ENCODE results near the gene KCNMA1.

Gene KCNMA1

DNA sequence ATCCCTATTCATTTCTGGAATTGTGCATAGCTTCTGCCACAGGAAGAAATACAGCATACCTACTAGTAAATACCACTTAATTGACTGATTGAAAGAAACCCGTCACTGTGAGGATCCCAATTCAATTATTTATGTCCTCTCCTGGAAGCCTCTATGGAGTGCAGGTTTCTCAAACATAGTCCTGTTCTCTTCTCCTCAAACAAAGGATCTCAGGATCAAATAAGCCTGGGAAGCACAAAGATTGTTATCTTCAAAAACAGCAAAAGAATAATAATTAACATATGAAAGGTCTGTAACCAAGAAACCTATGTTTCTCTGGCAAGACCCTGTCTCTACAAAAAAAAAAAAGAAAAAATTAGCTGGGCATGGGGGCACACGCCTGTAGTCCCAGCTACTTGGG lies 127.3 kb downstream of the KCNMA1 start:
- H3K4me1 ChIP-seq (ENCODE audit: control insufficient read depth, insufficient read depth, low read length), result peaks cover 58% of the 10 kb centered on the region
- H3K27me3 ChIP-seq (ENCODE audit: control insufficient read depth, insufficient read depth, low read length), result no peaks in the 10 kb centered on the region
- no peak overlapping the region for H3K4me3 ChIP-seq (ENCODE audit: low read length)

DNA sequence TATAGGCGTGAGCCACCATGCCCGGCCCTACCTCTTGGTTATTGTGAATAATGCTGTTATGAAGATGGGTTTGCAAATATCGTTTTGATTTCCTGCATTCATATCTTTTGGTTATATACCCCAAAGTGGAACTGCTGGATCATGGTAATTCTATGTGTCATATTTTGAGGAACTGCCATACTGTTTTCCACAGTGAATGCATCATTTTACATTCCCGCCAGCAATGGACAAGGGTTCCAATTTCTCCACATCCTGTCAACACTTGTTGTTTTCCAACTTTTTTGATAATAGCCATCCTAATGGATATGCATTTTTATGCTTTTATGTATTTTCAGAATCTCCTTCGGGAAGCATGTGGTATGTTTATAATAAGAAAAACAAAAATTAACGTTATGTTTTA lies 128.2 kb downstream of the KCNMA1 start:
- Histone ChIP-seq H3K36me3 (ENCODE audit: insufficient read depth, low read length) (no peaks in the 10 kb centered on the region), H3K4me3 (ENCODE audit: low read length) (no peak overlapping the region), H3K4me2 (ENCODE audit: low read length) (no peak overlapping the region), H3K9ac (ENCODE audit: low read depth, low read length) (no peak overlapping the region), H3K27me3 (ENCODE audit: control insufficient read depth, insufficient read depth, low read length) (no peaks in the 10 kb centered on the region), H3K9me3 (replicated peaks; ENCODE audit: low read length) (no peaks in the 10 kb centered on the region), H3K4me1 (ENCODE audit: control insufficient read depth, insufficient read depth, low read length) (peaks cover 66% of the 10 kb centered on the region)

More for the DNA sequence above, 127.3 kb downstream of the KCNMA1 start:
- Histone ChIP-seq H3K9ac (ENCODE audit: low read depth, low read length) (no peak overlapping the region), H3K36me3 (ENCODE audit: insufficient read depth, low read length) (no peaks in the 10 kb centered on the region), H3K9me3 (replicated peaks; ENCODE audit: low read length) (no peaks in the 10 kb centered on the region), H3K4me2 (ENCODE audit: low read length) (no peak overlapping the region)

GRCh38 chr10:77507291-77507880 lies 130.2 kb downstream of the KCNMA1 start:
- no peaks in the 10 kb centered on the region for H3K9me3 ChIP-seq (replicated peaks; ENCODE audit: low read length)
- H3K4me3 ChIP-seq (ENCODE audit: low read length), result no peak overlapping the region
- peaks cover 56% of the 10 kb centered on the region for H3K4me1 ChIP-seq (ENCODE audit: control insufficient read depth, insufficient read depth, low read length)
- no peak overlapping the region for H3K4me2 ChIP-seq (ENCODE audit: low read length)
- H3K9ac ChIP-seq (ENCODE audit: low read depth, low read length), result no peak overlapping the region
- no peaks in the 10 kb centered on the region for H3K36me3 ChIP-seq (ENCODE audit: insufficient read depth, low read length)
- no peaks in the 10 kb centered on the region for H3K27me3 ChIP-seq (ENCODE audit: control insufficient read depth, insufficient read depth, low read length)

- no peaks in the 10 kb centered on the region for H3K9me3 ChIP-seq (replicated peaks; ENCODE audit: low read length)
- peak overlapping the region; percentile 52 for H3K9ac ChIP-seq (ENCODE audit: low read depth, low read length)
- peak overlapping the region; percentile 64 for H3K4me2 ChIP-seq (ENCODE audit: low read length)
- H3K36me3 ChIP-seq (ENCODE audit: insufficient read depth, low read length), result no peaks in the 10 kb centered on the region
- H3K27me3 ChIP-seq (ENCODE audit: control insufficient read depth, insufficient read depth, low read length), result no peaks in the 10 kb centered on the region
- H3K4me3 ChIP-seq (ENCODE audit: low read length), result no peak overlapping the region
- peaks cover 56% of the 10 kb centered on the region for H3K4me1 ChIP-seq (ENCODE audit: control insufficient read depth, insufficient read depth, low read length)
Observed at GRCh38 chr10:77506517-77507200, 130.9 kb downstream of the KCNMA1 start.

DNA sequence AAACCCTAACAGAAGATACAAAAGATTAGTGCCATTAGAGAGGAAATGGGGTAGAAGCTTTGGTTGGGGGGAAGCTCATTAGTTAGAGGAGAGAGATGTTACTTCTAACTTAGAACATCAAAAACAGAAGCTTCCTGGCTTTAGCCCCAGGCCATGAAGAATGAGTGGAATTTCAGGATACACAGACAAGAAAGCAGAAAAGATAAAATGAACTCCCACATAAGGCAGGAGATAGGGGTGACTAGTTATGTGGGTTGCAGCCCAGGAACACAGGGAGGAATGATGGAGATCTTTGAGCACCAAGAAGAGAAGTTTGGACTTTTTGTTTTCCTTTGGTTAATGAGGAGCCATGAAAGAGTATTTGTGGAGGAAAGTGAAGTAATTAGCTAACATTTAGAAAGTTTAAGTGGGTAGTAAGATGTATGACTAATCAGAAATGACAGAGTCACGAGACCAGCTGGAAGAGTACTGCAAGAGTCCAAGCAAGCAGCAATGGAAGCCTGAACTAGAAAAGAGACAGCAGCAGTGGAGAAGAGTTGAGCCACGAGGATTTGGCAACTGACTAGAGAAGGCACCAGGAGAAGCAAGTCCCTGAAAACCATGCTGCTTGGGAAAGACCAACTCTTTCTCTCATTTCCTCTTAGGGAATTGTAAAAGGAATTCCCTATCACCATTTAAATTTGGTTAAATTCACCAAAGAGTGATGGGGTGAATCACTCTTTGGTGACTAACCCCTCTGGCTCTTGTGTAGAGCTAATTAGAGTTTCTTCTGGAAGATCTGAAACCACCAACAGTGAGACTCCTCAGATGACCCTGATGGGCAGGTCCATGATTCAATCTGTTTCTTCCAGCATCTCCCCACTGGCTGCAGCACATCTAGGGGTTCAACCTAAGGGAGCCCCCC lies 131.9 kb downstream of the KCNMA1 start:
- Histone ChIP-seq H3K9me3 (replicated peaks; ENCODE audit: low read length) (no peaks in the 10 kb centered on the region), H3K9ac (ENCODE audit: low read depth, low read length) (peak overlapping the region; percentile 52), H3K4me2 (ENCODE audit: low read length) (peak overlapping the region; percentile 64), H3K4me3 (ENCODE audit: low read length) (peak overlapping the region; percentile 42), H3K4me1 (ENCODE audit: control insufficient read depth, insufficient read depth, low read length) (peaks cover 62% of the 10 kb centered on the region), H3K36me3 (ENCODE audit: insufficient read depth, low read length) (no peaks in the 10 kb centered on the region), H3K27me3 (ENCODE audit: control insufficient read depth, insufficient read depth, low read length) (no peaks in the 10 kb centered on the region)

- H3K4me3 ChIP-seq (ENCODE audit: low read length), result peak overlapping the region; percentile 15
- H3K9me3 ChIP-seq (replicated peaks; ENCODE audit: low read length), result no peaks in the 10 kb centered on the region
- no peaks in the 10 kb centered on the region for H3K36me3 ChIP-seq (ENCODE audit: insufficient read depth, low read length)
- peaks cover 67% of the 10 kb centered on the region for H3K4me1 ChIP-seq (ENCODE audit: control insufficient read depth, insufficient read depth, low read length)
- H3K4me2 ChIP-seq (ENCODE audit: low read length), result peak overlapping the region; percentile 64
- peak overlapping the region; percentile 48 for H3K9ac ChIP-seq (ENCODE audit: low read depth, low read length)
- H3K27me3 ChIP-seq (ENCODE audit: control insufficient read depth, insufficient read depth, low read length), result no peaks in the 10 kb centered on the region
Observed at GRCh38 chr10:77504873-77505257, 132.7 kb downstream of the KCNMA1 start.

DNA sequence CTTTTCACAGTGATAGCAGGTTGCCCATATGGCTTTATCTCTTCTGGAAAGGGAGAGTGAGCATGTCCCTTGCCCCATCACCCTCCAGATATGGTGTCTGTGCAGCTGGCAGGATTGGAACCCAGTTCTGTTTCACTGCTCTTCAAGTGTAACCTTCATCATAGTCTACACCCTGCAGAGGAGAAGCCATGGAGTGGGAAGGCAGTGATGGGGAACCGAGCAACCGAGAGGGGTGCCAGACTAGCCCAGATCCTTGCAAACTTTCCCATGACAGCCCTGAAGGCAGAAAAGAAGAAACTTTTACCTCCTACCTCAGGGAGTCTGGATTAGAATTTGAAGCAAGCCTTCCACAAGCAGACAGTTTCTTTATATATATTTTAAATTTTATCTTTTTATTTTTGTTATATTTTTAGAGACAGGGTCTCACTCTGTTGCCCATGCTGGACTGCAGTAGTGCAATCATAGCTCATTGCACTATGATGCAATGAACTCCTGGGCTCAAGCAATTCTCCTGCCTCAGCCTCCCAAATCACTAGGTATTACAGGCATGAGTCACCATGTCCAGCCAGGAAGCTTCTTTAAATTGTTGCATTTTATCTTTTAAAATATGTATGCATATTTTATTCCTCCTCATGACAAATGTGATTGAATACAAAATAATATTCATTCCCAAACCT lies 133.3 kb downstream of the KCNMA1 start:
- no peak overlapping the region for H3K9ac ChIP-seq (ENCODE audit: low read depth, low read length)
- H3K27me3 ChIP-seq (ENCODE audit: control insufficient read depth, insufficient read depth, low read length), result no peaks in the 10 kb centered on the region
- peaks cover 67% of the 10 kb centered on the region for H3K4me1 ChIP-seq (ENCODE audit: control insufficient read depth, insufficient read depth, low read length)

GRCh38 chr10:77501846-77502261 lies 135.8 kb downstream of the KCNMA1 start:
- H3K27me3 ChIP-seq (ENCODE audit: control insufficient read depth, insufficient read depth, low read length), result no peaks in the 10 kb centered on the region

More for the DNA sequence above, 133.3 kb downstream of the KCNMA1 start:
- no peak overlapping the region for H3K4me3 ChIP-seq (ENCODE audit: low read length)
- peak overlapping the region; percentile 64 for H3K4me2 ChIP-seq (ENCODE audit: low read length)
- no peaks in the 10 kb centered on the region for H3K9me3 ChIP-seq (replicated peaks; ENCODE audit: low read length)
- no peaks in the 10 kb centered on the region for H3K36me3 ChIP-seq (ENCODE audit: insufficient read depth, low read length)

DNA sequence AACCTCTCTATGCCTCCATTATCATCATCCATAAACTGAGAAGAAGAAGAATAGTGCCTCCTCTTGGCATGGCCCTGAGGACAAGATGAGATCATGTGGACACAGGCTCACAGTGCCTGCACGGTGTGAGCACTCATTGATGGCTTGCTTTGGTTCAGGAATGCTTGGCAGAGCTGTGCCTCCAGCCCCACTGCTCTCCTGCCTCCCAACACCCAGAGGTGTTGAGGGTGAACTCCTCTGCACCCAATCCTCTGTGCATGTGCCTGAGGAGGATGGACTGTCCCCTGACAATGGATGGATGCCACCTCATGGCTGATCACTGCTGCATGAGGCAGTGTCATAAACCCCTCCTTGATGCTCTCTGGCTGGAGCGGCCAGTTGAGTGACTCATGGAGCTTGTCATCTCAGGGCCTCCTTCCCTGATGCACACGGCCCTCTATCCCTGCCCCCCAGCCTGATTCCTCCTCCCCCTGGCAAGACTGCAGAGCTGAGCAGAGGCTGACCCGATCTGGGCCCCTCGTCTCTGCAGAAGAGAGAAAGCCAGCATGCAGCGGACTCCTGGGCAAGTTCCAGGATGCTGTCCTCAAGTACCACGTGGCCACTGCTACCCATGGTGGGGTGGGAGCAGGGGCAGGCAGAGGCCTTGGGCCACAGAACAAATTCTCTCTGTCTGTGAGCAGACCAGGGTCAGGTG lies 136.3 kb downstream of the KCNMA1 start:
- peak overlapping the region; percentile 40 for H3K9ac ChIP-seq (ENCODE audit: low read depth, low read length)
- no peaks in the 10 kb centered on the region for H3K27me3 ChIP-seq (ENCODE audit: control insufficient read depth, insufficient read depth, low read length)
- no peaks in the 10 kb centered on the region for H3K36me3 ChIP-seq (ENCODE audit: insufficient read depth, low read length)

More at GRCh38 chr10:77501846-77502261, 135.8 kb downstream of the KCNMA1 start:
- Histone ChIP-seq H3K4me3 (ENCODE audit: low read length) (peak overlapping the region; percentile 36), H3K4me1 (ENCODE audit: control insufficient read depth, insufficient read depth, low read length) (peaks cover 56% of the 10 kb centered on the region), H3K36me3 (ENCODE audit: insufficient read depth, low read length) (no peaks in the 10 kb centered on the region), H3K9me3 (replicated peaks; ENCODE audit: low read length) (no peaks in the 10 kb centered on the region), H3K9ac (ENCODE audit: low read depth, low read length) (peak overlapping the region; percentile 40), H3K4me2 (ENCODE audit: low read length) (peak overlapping the region; percentile 60)

DNA sequence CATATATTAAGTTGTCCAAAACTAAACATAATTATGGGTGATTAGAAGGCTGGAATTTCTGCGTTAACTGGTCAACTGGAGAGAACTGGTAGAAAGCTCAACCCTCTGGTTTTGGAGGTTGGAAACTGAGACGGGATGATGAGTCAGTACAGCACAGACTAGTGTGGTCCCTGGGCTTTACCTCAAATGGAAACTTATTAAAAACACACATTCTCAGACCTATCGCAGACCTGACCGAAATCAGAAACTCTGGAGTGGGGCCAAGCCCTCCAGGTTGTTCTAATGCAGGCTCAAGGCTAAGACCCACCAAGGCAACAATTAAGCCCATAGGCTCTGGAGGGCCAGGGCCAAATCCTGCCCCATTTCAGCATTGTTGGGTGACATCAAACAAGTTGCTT lies 136.9 kb downstream of the KCNMA1 start:
- Histone ChIP-seq H3K9me3 (replicated peaks; ENCODE audit: low read length) (no peaks in the 10 kb centered on the region), H3K36me3 (ENCODE audit: insufficient read depth, low read length) (no peaks in the 10 kb centered on the region), H3K4me1 (ENCODE audit: control insufficient read depth, insufficient read depth, low read length) (peaks cover 45% of the 10 kb centered on the region), H3K4me3 (ENCODE audit: low read length) (peak overlapping the region; percentile 8), H3K27me3 (ENCODE audit: control insufficient read depth, insufficient read depth, low read length) (no peaks in the 10 kb centered on the region), H3K4me2 (ENCODE audit: low read length) (peak overlapping the region; percentile 60), H3K9ac (ENCODE audit: low read depth, low read length) (no peak overlapping the region)

More for the DNA sequence above, 136.3 kb downstream of the KCNMA1 start:
- peaks cover 50% of the 10 kb centered on the region for H3K4me1 ChIP-seq (ENCODE audit: control insufficient read depth, insufficient read depth, low read length)
- peak overlapping the region; percentile 36 for H3K4me3 ChIP-seq (ENCODE audit: low read length)
- no peaks in the 10 kb centered on the region for H3K9me3 ChIP-seq (replicated peaks; ENCODE audit: low read length)
- peak overlapping the region; percentile 60 for H3K4me2 ChIP-seq (ENCODE audit: low read length)

Data from skeletal muscle satellite cell (primary cell).